Fibroblast of lung (primary cell): Measurements from ENCODE around the gene NAV1. TPM values are rescaled to one million over a fixed set of nuclear protein-coding genes. Genes with fewer than 3 reads are reported as not detected.
A peak's percentile ranks its signal among the peaks of the same experiment; 100 is the strongest.

Experiments
- DNase-seq, 2 donors: peaks; one replicate each; pipeline versions ENCODE4 v3.0.0 to v3.0.0-alpha.2; 2010; ENCODE audit warnings: low read depth in 2 of 2
- H2AFZ ChIP-seq: 2 replicates; pipeline ENCODE4 v1.5.1; 2012; ENCODE audit warnings: low read length, control low read depth, inconsistent platforms
- H3K27ac ChIP-seq: 2 replicates; pipeline ENCODE4 v1.5.1; 2011; ENCODE audit warnings: low read length, control low read depth; ENCODE audit not compliant: insufficient read depth
- H3K27me3 ChIP-seq: 2 replicates; pipeline ENCODE4 v1.5.1; 2011; ENCODE audit warnings: mild to moderate bottlenecking, low read length; ENCODE audit not compliant: control insufficient read depth, insufficient read depth
- H3K36me3 ChIP-seq: 2 replicates; pipeline ENCODE4 v1.5.1; 2011; ENCODE audit warnings: low read length; ENCODE audit not compliant: control insufficient read depth, insufficient read depth
- H3K4me1 ChIP-seq: 2 replicates; pipeline ENCODE4 v1.5.1; 2011; ENCODE audit warnings: low read length; ENCODE audit not compliant: control insufficient read depth, insufficient read depth; ENCODE audit errors: extremely low read depth
- H3K4me2 ChIP-seq: 2 replicates; pipeline ENCODE4 v1.5.1; 2011; ENCODE audit warnings: low read length, control low read depth; ENCODE audit not compliant: insufficient read depth; ENCODE audit errors: extremely low read depth
- H3K4me3 ChIP-seq, 4 experiments: fragments of 200-600 bp in 1 of 4; sonication (generic) in 1 of 4; replicated peaks in 1 of 4; 2 replicates each; pipeline ENCODE4 v1.5.1; 2011 to 2016; ENCODE audit warnings: low read length in 4 of 4, low read depth in 3 of 4, mild to moderate bottlenecking in 3 of 4, control low read depth in 2 of 4, inconsistent platforms in 1 of 4, mixed read lengths in 1 of 4; ENCODE audit not compliant: insufficient read depth in 1 of 4; ENCODE audit errors: control extremely low read depth in 1 of 4
- H3K79me2 ChIP-seq: 2 replicates; pipeline ENCODE4 v1.5.1; 2012; ENCODE audit warnings: mild to moderate bottlenecking, low read length, inconsistent platforms; ENCODE audit not compliant: control insufficient read depth, insufficient read depth
- H3K9ac ChIP-seq: 2 replicates; pipeline ENCODE4 v1.5.1; 2011; ENCODE audit warnings: mild to moderate bottlenecking, low read length, control low read depth; ENCODE audit not compliant: insufficient read depth
- H3K9me3 ChIP-seq: 2 replicates; pipeline ENCODE4 v1.5.1; 2012; ENCODE audit warnings: low read depth, low read length; ENCODE audit not compliant: control insufficient read depth, insufficient read depth
- H4K20me1 ChIP-seq: 2 replicates; pipeline ENCODE4 v1.5.1; 2011; ENCODE audit warnings: low read length; ENCODE audit not compliant: control insufficient read depth, insufficient read depth; ENCODE audit errors: extremely low read depth
- EZH2 ChIP-seq: IDR thresholded peaks from 2 replicates; pipeline ENCODE4 v1.5.1; 2012; ENCODE audit warnings: low read length, control low read depth, mild to moderate bottlenecking; ENCODE audit errors: missing control alignments
- polyA plus RNA-seq, 2 donors: library from polyadenylated mRNA; depleted of rRNA in 1 of 2; stranded (reverse) in 1 of 2; unstranded in 1 of 2; fragments of >200 nt; gene quantifications; 2 replicates each; pipeline ENCODE4 v1.2.1, GENCODE V29; 2011 to 2012; ENCODE audit warnings: missing spikeins in 1 of 2
- total RNA-seq: library from RNA; depleted of rRNA; stranded (reverse); fragments of >200 nt; gene quantifications from 2 replicates; pipeline ENCODE4 v1.2.1, GENCODE V29; 2014
- TF ChIP-seq, protein P1 (sequence below), 2 donors: IDR thresholded peaks in 1 of 2; conservative IDR thresholded peaks in 1 of 2; 1 replicate in 1 of 2; 2 replicates in 1 of 2; pipeline ENCODE4 v1.5.1; 2011 to 2012; ENCODE audit warnings: low read length in 2 of 2, control low read depth in 1 of 2, inconsistent platforms in 1 of 2, low read depth in 1 of 2, mild to moderate bottlenecking in 1 of 2

The NAV1 gene
- total and polyA plus RNA-seq, 2 donors (not counting 1 experiment from before 2014, with no cell fraction given), result 19.8 to 64.0 TPM

DNA sequence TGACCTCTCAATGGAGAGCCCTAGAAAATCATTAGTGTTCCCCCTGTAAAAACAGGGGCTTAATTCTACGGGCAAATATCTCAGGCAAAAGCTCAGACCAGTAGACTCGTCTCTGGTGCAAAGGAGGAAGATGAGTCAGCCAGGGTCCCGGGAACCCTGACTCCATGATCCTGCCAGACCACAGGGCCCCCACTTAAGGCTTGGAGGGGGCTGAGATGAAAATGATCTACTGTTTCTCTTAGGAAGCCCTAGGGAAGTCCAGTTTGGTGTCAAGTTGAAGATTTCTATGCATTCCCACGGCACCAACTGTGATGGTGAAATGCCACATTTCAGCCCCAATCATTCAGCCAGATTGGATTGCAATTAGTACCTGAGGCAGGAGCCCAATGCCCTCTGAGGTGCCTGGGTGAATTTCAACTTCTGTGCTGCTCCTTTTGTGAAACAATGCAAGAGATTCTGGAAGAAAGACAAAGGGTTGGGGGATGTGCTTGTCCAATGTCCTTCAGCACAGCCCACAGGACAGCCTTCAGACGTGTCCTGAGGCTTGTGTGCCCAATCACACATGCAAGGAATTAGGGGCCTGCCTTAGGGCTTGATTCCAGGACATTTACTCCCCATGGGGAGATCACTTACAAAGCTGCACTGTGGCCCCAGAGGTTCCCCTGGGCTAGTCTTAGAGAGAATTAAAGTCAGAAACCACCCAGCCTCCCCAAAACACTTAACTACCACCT, 18.1 kb downstream of the NAV1 start:
- peak overlapping the region; percentile 26 for H3K27ac ChIP-seq
- TF ChIP-seq, protein P1, sequence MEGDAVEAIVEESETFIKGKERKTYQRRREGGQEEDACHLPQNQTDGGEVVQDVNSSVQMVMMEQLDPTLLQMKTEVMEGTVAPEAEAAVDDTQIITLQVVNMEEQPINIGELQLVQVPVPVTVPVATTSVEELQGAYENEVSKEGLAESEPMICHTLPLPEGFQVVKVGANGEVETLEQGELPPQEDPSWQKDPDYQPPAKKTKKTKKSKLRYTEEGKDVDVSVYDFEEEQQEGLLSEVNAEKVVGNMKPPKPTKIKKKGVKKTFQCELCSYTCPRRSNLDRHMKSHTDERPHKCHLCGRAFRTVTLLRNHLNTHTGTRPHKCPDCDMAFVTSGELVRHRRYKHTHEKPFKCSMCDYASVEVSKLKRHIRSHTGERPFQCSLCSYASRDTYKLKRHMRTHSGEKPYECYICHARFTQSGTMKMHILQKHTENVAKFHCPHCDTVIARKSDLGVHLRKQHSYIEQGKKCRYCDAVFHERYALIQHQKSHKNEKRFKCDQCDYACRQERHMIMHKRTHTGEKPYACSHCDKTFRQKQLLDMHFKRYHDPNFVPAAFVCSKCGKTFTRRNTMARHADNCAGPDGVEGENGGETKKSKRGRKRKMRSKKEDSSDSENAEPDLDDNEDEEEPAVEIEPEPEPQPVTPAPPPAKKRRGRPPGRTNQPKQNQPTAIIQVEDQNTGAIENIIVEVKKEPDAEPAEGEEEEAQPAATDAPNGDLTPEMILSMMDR (conservative IDR thresholded peaks at IDR 0.05 in 1 of 2, IDR thresholded peaks at IDR 0.05 in 1 of 2; ENCODE audit: low read depth in 1 of 2, low read length in 2 of 2), result no peak
- TF ChIP-seq EZH2, result no peak
- peaks cover 64% of the 10 kb centered on the region for H3K79me2 ChIP-seq
- peak; percentile 46 to 77 for DNase-seq
- no peak overlapping the region for H3K4me3 ChIP-seq
- no peaks in the 10 kb centered on the region for H4K20me1 ChIP-seq
- H3K27me3 ChIP-seq, result no peaks in the 10 kb centered on the region
- H3K36me3 ChIP-seq, result no peaks in the 10 kb centered on the region
- H3K4me1 ChIP-seq, result peaks cover 42% of the 10 kb centered on the region
- no peaks in the 10 kb centered on the region for H3K9me3 ChIP-seq
- no peak overlapping the region for H3K4me2 ChIP-seq
- H2AFZ ChIP-seq, result no peak overlapping the region
- H3K9ac ChIP-seq, result no peak overlapping the region

DNA sequence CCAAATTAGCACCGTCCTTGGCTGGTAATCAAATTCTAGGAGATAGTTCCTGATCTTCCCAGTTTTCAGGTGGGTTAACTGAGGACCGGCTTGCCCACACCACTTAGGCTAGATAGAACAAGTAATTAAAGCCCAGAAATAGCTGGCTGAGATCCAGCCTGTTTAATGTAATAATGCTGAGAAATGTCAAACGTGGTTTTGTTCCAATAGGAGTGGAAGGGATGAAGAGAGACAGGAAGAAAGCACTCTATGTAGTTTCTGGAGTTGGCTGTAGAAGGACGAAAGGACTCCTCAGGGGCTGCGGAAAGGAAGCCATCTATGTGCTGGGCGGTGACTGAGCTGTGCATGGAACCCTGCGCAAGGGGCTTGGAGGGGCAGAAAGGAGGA, 18.6 kb downstream of the NAV1 start:
- no peaks in the 10 kb centered on the region for H3K9me3 ChIP-seq
- no peak overlapping the region for H3K9ac ChIP-seq
- no peak overlapping the region for H3K4me2 ChIP-seq
- TF ChIP-seq, protein P1 (conservative IDR thresholded peaks at IDR 0.05 in 1 of 2, IDR thresholded peaks at IDR 0.05 in 1 of 2; ENCODE audit: low read depth in 1 of 2, low read length in 2 of 2), result no peak
- no peak for TF ChIP-seq EZH2
- H3K36me3 ChIP-seq, result no peaks in the 10 kb centered on the region
- H3K79me2 ChIP-seq, result peaks cover 60% of the 10 kb centered on the region
- peak overlapping the region; percentile 26 for H3K27ac ChIP-seq
- H2AFZ ChIP-seq, result no peak overlapping the region
- H3K4me1 ChIP-seq, result peaks cover 46% of the 10 kb centered on the region
- no peak overlapping the region for H3K4me3 ChIP-seq
- H4K20me1 ChIP-seq, result no peaks in the 10 kb centered on the region
- H3K27me3 ChIP-seq, result no peaks in the 10 kb centered on the region
- peak in 1 of 2 donors; percentile 46 for DNase-seq

DNA sequence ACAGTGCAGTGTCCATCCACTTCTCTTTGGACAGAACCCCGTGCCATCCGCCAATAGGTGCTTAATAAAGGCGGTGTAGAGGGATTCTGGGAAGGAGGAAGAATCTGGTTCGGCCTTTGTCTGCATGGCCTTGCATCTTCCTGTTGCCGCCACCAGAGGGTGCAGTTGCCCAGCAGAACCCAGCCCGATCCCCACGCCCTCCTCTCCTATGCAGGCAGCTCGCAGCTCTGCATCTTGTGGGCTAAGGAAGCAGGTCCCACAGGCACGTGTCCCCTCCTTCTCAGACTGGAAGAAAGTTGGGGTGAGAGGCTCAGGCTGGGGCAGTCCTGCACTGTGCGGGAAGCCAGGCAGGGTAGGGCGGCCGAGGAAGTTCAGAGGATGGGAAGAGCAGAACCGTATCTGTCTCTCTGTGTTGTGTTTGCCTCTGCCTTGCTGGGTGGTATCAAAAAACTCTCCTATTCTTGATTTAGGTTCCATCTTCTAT, 20.8 kb downstream of the NAV1 start:
- Histone ChIP-seq H3K4me1 (peaks cover 47% of the 10 kb centered on the region), H3K9ac (no peak overlapping the region), H2AFZ (no peak overlapping the region), H3K27me3 (no peaks in the 10 kb centered on the region), H3K27ac (peak overlapping the region; percentile 84), H3K79me2 (peaks cover 48% of the 10 kb centered on the region), H3K36me3 (no peaks in the 10 kb centered on the region), H3K4me2 (no peak overlapping the region), H3K4me3 (no peak overlapping the region), H3K9me3 (no peaks in the 10 kb centered on the region), H4K20me1 (no peaks in the 10 kb centered on the region)
- peak; percentile 80 to 85 for DNase-seq
- TF ChIP-seq, protein P1 (conservative IDR thresholded peaks at IDR 0.05 in 1 of 2, IDR thresholded peaks at IDR 0.05 in 1 of 2; ENCODE audit: low read depth in 1 of 2, low read length in 2 of 2), result peak; percentile 95 to 98
- no peak for TF ChIP-seq EZH2
